Measurements from ENCODE around the gene RUNDC1.

The RUNDC1 gene

GRCh38 chr17:43018008-43018853 lies 37.9 kb downstream of the RUNDC1 start:
- TF ChIP-seq CTCF (conservative IDR thresholded peaks at IDR 0.05) (no peak), ZFX (IDR thresholded peaks at IDR 0.05) (no peak)
- H3K27ac ChIP-seq: no peak overlapping the region

- H3K27ac ChIP-seq: no peak overlapping the region
- TF ChIP-seq CTCF (conservative IDR thresholded peaks at IDR 0.05): no peak
- TF ChIP-seq ZFX (IDR thresholded peaks at IDR 0.05): no peak
These were observed 38.6 kb downstream of the RUNDC1 start for GRCh38 chr17:43018932-43019331.

GRCh38 chr17:43019418-43019817 lies 39.1 kb downstream of the RUNDC1 start:
- TF ChIP-seq ZFX (IDR thresholded peaks at IDR 0.05): no peak
- TF ChIP-seq CTCF (conservative IDR thresholded peaks at IDR 0.05): no peak
- no peak overlapping the region for H3K27ac ChIP-seq

- TF ChIP-seq ZFX (IDR thresholded peaks at IDR 0.05): no peak
- no peak for TF ChIP-seq CTCF (conservative IDR thresholded peaks at IDR 0.05)
- H3K27ac ChIP-seq: no peak overlapping the region
These were observed 39.8 kb downstream of the RUNDC1 start for GRCh38 chr17:43020030-43020621.

- H3K27ac ChIP-seq: peak overlapping the region; percentile 42; the same call in 1 of the 2 replicates
- no peak for TF ChIP-seq ZFX (IDR thresholded peaks at IDR 0.05)
- TF ChIP-seq CTCF (conservative IDR thresholded peaks at IDR 0.05): no peak
These were observed 40.7 kb downstream of the RUNDC1 start for GRCh38 chr17:43020789-43021740.

GRCh38 chr17:43021741-43022512 lies 41.6 kb downstream of the RUNDC1 start, which contains the start of gene VAT1:
Gene VAT1, minus strand, starts transcription at chr17:43022385. Its CDS starts 63 bp downstream, at chr17:43022322.
- peak within 1 kb of the TSS; percentile 42 for H3K27ac ChIP-seq
- TF ChIP-seq CTCF (conservative IDR thresholded peaks at IDR 0.05): no peak
- peak; percentile 42; the same call in 1 of the 2 replicates for TF ChIP-seq ZFX (IDR thresholded peaks at IDR 0.05)

Measured in C4-2B (cell line).